Glomerular visceral epithelial cell (primary cell): ENCODE data around the gene MLXIP.
A peak's percentile ranks its signal among the peaks of the same experiment; 100 is the strongest.
"Not testable (repeated sequence)": the region's sequence is repeated elsewhere in the genome, so short reads cannot be mapped to it uniquely, and the experiment has no call there.

ENCODE experiments used
- DNase-seq: peaks from one replicate; pipeline ENCODE4 v3.0.0-alpha.2; 2016; ENCODE audit errors: extremely low spot score

The MLXIP gene

DNA sequence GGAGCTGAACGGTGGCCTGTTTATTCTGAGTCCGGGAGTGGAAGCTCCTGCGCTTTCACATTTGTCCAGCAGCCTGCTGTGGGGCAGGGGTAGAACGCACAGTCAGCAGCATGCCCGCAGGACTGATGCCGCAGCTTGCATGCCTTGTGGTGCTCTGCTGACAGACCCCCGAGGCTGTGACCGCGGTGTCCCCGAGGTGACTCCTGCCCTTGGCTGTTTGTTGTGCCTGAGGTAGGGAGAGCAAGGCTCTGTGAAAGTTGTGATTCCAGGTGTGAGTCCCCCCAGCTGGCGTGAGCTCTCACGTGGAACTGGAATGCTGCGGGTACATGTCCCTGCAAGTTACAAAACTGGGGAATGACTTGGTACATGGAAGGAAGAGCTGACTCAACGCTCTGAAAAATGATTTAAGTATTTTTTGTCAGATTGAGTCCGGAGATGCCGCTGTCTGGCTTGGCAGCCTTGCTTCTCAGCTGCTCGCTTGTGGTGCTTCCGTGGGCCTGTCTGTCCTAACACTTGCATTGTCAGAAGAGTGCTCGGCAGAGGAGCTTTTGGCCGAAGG is 18.1 kb downstream of the MLXIP start:
- DNase-seq = peak; percentile 74

- DNase-seq = no peak
Measured at GRCh38 chr12:122097584-122097926, 19.0 kb downstream of the MLXIP start.

DNA sequence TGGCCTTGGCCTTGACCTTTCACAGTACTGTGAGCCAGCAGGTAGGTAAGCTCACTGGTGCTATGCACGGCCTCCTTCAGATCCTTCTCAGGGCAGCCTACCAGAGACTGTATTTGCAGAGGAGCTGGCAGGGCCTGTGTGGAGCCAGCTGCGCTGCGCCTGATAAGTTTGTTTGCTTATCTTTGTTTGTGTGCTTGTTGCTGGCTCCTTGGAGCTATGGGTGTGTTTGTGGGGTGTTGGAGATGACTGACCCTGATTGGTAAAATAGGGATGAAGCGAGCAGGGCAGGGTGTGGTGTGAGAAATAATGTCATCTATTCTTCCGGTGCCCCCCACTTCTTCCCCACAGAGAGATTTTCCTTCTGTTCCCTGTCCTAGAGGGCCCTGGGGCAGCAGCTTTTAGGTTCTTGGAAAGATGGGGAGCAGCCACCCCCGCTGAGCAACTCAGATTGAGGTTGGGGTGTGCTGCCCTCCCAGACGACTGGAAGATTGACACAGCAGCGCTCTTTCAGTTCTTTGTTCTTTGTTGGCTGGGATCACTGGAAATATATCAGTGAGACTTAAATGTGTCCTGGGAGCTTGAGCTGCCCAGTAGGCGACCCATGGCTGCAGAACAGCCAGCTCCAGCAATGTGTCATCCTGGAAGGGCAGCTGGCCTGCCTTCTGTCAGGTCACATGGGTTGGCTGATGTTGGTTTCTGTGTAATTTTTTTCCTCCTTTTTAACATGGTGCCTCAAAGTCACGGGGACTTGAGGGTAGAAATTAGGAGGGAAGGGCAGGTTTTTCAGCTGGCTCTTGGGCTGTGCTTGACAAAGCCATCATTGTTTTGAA is 19.6 kb downstream of the MLXIP start:
- DNase-seq = peak; percentile 48

DNA sequence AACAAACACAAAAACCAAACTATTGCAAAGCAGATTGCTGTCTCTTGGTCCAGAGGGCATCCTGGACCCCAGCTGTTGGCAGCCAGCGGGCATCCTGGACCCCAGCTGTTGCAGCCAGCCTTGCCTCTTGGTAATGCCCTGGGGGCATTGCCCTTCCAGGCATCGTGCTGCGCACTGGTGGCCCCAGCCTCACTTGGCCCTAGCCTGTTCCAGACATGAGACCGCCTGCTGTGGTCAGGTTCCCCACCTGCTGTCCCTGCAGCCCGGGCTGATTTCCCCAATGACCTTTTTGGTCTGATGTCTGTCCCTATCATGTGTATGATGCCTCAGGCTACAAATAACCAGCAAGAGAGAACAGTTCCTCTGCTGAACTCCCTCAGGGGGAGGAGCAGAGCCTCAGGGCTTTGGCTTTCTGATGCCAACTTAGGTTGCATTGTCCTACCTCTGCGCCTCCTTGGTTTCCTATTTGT is 20.8 kb downstream of the MLXIP start:
- DNase-seq = no peak

- no peak for DNase-seq
Measured at GRCh38 chr12:122099856-122100255, 21.3 kb downstream of the MLXIP start.

DNA sequence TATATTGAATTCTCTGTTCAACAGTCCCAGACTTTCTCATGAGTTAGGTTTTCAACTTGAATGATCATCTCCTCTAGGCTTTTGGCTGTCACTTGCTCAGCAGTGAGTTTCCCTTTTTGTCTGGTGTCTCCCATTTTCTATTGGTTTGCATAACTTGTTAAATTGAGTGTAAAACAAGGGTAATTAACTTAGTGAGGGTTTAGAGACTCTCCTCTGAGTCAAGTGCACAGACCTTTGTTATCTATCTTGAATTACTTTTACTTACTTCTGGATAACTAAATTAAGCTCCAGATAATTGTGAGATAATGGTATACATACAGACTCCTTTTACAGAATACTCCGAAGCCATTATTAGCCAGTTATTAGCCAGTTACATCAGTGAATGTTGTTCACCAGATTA is 22.0 kb downstream of the MLXIP start:
- no peak for DNase-seq

DNA sequence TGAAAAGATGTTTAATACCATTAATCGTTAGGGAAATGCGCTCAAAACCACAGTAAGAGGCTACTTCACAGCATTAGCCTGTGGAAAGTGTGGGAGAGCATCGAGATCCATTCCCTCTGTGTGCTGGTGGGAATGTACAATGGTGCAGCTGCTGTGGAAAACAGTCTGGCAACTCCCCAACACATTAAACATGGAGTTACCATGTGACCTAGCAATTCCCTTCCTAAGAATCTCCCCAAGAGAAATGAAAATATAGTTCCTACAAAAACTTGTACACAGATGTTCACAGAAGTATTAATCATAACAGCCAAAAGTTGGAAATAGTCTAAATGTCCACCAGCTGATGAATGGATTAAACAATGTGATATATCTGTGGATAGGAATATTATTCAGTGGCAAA is 23.8 kb downstream of the MLXIP start:
- no peak for DNase-seq

DNA sequence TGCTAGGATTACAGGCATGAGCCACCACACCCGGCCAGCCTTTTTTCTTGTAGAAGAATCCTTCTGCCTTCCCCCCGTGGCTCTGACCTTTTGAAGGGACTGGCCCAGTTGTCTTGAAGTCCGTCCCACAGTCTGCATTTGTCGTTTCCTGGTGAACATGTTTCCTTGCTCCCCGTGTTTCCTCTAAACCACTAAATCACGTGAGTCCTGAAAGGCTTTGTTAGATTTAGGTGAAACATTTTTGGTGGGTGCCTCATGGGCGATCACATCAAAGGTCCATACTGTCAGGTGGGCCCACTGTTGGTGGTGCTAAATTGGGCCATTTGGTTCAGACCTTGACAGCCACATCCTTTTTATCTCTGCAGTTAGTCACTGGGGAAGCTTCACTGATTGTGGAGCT is 26.3 kb downstream of the MLXIP start:
- DNase-seq = no peak

DNA sequence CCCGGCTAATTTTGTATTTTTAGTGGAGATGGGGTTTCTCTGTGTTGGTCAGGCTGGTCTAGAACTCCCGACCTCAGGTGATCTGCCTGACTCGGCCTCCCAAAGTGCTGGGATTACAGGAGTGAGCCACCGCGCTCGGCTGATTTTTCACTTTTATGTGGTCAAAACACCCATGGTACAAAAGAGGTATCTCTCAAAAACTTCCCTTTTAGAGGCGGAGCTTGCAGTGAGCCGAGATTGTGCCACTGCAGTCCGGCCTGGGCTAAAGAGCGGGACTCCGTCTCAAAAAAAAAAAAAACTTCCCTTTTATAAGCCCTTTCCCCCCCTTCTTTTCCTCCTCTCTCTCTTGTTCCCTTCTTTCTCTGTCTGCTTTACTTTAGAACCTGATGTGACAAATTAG is 26.9 kb downstream of the MLXIP start:
- DNase-seq = not testable (repeated sequence)

DNA sequence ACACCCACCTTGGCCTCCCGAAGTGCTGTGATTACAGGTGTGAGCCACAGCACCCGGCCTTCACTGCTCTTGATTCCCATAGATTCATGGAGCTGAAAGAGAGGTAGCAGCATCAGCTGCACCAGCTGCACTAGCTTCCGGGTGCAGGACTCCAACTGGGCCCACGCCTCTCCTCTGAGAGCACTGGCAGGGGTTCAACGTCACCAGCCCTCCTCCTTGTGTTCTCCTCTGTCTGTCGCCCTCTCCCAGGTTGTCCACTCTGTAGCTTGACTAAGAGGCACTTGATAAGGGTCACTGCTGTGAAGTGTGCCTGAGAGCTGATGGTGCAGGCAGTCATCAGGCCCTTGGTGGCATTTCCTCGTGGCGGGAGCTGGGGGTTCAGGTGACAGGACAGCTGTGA is 28.3 kb downstream of the MLXIP start:
- DNase-seq = no peak

DNA sequence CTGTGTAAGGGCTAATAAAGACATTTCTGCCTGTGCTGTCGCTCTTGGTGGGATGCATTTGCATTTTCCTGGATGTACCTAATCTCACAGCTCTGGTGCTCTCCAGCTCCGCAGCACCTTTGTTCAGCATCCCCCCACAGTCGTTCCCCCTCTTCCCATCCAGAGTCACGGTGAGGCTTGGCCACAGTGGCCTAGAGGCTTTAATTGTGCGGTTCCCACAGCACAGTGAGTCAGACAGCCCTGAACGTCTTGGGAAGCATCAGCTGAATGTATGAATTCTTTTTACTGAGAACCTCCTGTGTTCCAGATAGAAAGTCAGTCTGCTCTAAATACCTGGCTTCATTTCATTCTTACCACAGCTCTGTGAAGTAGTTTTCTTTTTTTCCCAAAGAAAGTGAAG is 28.7 kb downstream of the MLXIP start:
- DNase-seq = peak; percentile 66

DNA sequence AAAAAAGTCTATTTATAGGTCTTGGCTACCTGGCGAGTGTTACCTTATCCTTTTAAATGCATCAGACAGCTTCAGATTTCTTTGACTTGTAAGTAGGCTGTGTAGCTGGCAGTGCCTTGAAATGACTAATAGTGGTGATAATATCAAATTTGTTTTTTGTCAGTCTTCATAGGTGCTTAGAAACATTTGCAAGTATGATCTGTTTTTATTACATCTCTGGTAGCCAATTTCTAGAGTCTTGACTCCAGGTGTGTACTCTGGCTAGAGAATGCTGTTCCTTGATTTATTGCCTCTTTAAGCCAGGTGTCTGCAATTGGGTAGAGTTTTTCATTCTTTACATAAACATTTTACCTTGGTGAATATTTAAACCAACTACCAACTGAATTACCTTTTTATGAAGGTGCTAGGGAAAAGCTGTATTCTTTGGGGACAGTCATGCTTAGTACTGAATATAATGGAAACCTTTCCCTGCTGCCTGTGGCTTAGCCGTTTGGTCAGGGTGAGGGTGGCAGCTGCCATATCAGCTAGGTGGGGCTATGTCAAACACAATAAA is 32.6 kb downstream of the MLXIP start:
- no peak for DNase-seq

- no peak for DNase-seq
Measured at GRCh38 chr12:122116707-122117535, 38.4 kb downstream of the MLXIP start.

DNA sequence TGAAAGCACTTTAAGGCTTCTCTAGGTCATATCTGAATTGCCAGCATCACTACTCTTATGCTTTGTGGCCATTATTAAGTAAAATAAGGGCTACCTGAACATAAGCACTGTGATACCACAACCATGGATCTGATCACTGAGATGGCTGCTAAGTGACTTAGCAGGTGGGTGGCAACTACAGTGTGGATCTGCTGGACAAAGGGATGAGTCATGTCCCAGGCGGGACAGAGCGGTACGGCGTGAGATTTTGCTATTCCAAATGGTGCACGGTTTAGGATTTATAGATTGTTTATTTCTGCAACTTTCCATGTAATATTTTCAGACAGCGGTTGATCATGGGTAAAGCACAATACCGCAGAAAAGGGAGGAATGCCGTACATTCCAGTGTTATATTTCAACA is 39.4 kb downstream of the MLXIP start:
- no peak for DNase-seq

DNA sequence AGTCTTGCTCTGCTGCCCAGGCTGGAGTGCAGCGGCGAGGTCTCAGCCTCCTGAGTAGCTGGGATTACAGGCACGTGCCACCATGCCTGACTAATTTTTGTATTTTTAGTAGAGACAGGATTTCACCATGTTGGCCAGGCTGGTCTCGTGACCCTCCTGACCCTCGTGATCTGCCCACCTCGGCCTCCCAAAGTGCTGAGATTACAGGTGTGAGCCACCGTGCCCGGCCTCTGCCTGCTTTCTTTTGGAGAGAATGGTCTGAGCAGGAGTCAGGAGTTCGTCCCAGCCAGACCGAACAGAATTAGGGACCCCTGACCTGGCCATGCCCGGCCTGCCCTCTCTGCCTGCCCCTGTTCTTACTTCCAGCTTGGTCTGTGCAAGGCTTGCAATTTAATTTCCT is 42.8 kb downstream of the MLXIP start:
- not testable (repeated sequence) for DNase-seq

DNA sequence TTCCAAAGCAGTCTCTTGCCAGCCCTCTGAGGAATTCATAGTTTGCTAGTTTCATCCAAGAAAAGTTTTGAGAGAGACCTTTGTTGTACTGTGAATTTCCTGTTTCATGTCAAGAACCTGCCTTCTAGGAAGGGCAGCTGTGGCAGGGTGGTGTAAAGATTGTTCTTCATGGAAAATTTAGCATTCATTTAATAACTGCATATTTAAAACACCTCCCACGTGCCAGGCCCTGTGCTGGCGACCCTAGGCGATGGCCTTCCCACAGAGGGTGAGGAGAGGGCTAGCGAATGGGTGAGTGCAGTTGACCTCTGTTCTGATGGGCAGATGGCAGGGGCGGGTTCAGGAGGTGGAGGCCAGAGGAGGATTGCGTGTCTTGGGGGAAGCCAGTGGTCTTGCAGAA is 43.2 kb downstream of the MLXIP start:
- no peak for DNase-seq

DNA sequence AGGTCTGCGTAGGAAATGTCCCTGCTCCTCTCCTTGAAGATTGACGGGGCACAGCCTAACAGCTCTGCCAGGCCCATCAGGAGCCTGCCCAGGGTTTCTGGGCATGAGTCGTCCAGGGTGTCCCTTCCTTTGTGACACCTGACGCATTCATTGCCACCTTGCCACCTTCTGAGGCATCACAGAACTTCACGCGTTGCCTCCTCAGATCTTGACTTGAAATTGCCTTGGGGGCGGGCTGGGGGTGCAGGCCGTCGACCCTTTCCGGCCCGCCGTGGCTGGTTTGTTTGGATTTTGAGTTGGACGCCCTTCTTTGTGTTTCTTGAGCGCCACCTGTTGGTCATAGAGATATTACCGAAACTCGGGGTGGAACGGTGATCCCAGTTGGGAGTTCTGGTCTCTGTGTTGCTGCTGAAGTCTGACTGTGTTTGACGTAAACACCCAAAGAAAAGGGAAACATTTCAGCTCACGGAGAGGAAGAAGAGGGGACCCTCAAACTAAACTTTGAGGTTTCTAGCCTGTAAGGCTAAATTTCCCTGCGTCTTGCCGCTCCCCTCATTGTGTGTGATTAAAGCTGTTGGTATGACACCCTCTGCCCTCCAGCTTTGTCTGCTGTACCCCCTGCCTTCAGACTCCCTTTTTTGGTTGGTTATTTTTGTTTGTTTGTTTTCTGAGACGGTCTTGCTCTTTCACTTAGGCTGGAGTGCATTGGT is 44.6 kb downstream of the MLXIP start:
- peak; percentile 72 for DNase-seq

DNA sequence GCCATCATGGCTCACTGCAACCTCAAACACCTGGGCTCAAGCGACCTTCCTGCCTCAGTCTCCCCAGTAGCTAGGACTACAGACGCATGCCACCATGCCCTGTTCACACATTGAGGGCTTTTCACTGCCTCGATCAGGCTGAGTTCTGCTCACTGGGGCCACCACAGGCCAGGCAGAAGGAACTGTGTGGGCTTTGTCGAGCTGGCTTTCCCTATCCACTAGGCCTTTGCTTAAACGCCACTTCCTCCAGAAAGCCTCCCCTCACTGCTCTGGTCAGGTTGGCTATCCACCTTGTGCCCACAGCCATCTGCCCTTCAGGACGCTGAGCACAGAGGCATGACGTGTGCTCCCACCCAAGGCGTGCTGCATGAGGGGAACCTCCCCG is 45.2 kb downstream of the MLXIP start:
- no peak for DNase-seq

- no peak for DNase-seq
Measured at GRCh38 chr12:122124370-122124769, 45.8 kb downstream of the MLXIP start.

DNA sequence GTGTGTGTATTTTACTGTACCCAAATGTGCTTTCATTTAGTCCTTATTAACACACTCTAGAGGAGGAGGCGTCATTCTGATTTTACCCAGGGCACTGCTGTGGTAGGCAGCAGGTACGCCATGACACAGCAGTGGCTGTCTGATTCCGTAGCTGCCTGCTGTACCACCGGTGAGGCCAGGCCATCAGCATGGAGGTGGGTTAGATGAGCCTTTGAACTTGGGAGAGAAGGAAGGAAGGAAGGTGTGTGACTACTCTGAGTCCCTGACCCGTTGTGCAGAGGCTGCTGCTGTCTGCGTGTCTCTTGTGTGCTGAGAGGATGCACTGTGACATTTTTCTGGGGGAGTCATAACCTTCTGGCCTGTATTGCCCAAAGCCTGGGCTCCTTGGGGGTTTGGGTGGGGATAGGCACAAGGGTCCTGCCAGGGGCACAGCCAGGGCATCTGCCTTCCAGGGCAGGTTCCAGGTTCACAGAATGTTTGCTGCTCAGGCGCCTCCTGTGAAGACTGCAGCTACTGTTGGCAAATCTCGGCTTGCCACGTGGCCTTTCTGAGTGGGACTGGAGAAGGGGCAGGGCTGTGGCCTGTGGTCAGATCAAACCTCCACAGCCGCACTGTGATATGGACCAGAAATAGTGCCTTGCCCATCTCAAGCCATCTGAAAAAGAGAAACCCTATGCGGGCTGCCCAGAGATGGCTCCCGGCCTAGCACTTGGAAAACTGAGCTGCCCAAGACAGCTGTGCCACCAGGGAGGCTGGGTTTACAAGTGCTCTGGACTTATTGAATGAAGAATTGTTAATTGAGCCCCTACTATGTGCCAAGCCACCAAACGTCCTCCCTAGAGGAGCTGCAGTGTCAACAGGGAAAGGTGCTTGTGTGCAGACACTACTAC is 47.1 kb downstream of the MLXIP start:
- DNase-seq = no peak

DNA sequence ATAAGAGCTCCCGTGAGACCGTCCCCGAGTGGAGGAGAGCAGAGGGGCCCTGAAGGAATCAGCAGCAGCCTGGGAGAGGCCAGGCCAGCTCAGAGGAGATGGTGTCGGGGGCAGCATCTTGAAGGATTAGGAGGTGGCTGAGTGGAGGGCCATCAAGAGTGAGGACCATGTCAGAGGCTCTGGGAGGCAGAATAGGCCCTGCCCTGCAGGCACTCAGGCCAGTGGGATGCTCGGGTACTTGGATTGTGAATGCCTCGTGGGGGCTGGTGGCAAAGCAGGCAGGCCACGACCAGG is 47.7 kb downstream of the MLXIP start:
- no peak for DNase-seq
